GM12891 (cell line): ENCODE results near the gene FLNC.

Source experiments
- POLR2A ChIP-seq: IDR thresholded peaks from 2 replicates; pipeline ENCODE4 v1.6.1; 2011; ENCODE audit warnings: low read depth, low read length, control low read depth
- POLR2AphosphoS5 ChIP-seq: IDR thresholded peaks from 2 replicates; pipeline ENCODE4 v1.6.1; 2011; ENCODE audit warnings: low read depth, low read length, control low read depth
- TAF1 ChIP-seq: IDR thresholded peaks from 2 replicates; pipeline ENCODE4 v1.6.1; 2011; ENCODE audit warnings: low read depth, low read length, control low read depth

DNA sequence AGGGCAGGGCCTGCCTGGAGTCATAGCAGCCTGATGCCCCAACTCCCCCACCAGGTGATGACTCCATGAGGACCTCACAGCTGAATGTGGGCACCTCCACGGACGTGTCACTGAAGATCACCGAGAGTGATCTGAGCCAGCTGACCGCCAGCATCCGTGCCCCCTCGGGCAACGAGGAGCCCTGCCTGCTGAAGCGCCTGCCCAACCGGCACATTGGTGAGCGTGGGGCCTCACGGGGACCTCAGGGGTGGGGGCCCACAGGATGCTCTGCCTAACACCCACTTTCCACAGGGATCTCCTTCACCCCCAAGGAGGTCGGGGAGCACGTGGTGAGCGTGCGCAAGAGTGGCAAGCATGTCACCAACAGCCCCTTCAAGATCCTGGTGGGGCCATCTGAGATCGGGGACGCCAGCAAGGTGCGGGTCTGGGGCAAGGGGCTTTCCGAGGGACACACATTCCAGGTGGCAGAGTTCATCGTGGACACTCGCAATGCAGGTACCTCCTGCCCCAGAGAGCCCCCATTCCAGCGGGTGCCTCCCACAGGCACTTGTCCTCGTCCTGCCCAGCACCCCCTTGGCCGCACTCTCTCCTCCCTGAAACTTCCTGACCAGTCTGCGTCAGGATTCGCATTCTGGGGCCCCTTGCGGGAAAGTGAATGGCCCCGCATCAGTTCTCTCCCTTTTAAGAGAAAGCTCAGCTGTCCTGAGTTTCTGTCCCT, 22.5 kb downstream of the FLNC start:
- TF ChIP-seq POLR2A = no peak
- no peak for TF ChIP-seq POLR2AphosphoS5
- no peak for TF ChIP-seq TAF1
